ENCODE measurements around the gene CTSK.

DNA sequence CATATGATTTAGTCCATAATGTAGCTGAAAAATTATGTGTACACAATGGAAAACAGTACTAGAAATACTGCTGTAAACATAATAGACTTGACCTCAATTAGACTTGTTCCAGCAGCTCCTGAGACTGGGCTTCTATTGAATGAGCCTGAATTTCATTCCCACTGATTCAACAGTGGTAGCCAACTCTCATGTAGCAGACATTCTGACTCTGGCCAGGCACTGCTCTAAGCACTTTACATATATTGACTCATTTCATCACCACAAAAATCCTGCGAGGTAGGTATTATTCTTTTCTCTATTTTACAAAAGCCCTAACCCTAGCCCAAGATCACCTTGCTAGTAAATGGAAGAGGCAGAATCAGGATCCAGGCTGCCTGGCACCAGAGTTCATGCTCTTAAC, 29.7 kb downstream of the CTSK start:
- TF ChIP-seq, protein P1, sequence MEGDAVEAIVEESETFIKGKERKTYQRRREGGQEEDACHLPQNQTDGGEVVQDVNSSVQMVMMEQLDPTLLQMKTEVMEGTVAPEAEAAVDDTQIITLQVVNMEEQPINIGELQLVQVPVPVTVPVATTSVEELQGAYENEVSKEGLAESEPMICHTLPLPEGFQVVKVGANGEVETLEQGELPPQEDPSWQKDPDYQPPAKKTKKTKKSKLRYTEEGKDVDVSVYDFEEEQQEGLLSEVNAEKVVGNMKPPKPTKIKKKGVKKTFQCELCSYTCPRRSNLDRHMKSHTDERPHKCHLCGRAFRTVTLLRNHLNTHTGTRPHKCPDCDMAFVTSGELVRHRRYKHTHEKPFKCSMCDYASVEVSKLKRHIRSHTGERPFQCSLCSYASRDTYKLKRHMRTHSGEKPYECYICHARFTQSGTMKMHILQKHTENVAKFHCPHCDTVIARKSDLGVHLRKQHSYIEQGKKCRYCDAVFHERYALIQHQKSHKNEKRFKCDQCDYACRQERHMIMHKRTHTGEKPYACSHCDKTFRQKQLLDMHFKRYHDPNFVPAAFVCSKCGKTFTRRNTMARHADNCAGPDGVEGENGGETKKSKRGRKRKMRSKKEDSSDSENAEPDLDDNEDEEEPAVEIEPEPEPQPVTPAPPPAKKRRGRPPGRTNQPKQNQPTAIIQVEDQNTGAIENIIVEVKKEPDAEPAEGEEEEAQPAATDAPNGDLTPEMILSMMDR (conservative IDR thresholded peaks at IDR 0.05; ENCODE audit: low read depth, low read length), result no peak
- TF ChIP-seq EZH2 (IDR thresholded peaks at IDR 0.05; ENCODE audit: low read length, unreplicated experiment) (no peak), EZH2phosphoT487 (IDR thresholded peaks at IDR 0.05; ENCODE audit: borderline replicate concordance, low read length) (no peak)
